ENCODE data around the gene PDE4D.

The PDE4D gene

DNA sequence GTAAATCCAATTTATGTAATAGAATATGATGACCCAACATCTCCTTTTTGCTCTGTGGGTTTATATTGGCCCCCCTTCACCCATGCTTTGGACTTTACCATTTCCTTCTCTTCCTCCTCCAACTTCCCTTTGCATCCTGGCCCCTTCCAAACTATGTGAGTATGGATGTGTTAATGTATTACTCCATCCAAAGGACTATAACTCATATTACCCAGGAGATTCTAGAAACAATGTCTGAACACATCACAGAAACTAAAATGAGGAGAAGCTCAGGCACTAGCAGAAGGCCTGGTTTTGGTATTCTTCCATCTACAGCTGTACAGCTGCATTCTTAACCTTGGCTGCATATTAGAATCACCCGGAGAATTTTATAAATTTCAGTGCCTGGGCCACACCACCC is 110.7 kb downstream of the PDE4D start:
- no peaks in the 10 kb centered on the region for H3K36me3 ChIP-seq (replicated peaks; ENCODE audit: insufficient read depth, low read length)
- no peaks in the 10 kb centered on the region for H3K27me3 ChIP-seq (replicated peaks; ENCODE audit: insufficient read depth, low read length)
- no peaks in the 10 kb centered on the region for H3K4me1 ChIP-seq (ENCODE audit: low read length)
- no peaks in the 10 kb centered on the region for H3K9me2 ChIP-seq (replicated peaks; ENCODE audit: insufficient read depth, low read length)
- TF ChIP-seq EZH2 (optimal IDR thresholded peaks at IDR 0.05; ENCODE audit: low read depth, low read length) (no peak), EZH2phosphoT487 (IDR thresholded peaks at IDR 0.05; ENCODE audit: low read length) (no peak)
- TF ChIP-seq, protein P1, sequence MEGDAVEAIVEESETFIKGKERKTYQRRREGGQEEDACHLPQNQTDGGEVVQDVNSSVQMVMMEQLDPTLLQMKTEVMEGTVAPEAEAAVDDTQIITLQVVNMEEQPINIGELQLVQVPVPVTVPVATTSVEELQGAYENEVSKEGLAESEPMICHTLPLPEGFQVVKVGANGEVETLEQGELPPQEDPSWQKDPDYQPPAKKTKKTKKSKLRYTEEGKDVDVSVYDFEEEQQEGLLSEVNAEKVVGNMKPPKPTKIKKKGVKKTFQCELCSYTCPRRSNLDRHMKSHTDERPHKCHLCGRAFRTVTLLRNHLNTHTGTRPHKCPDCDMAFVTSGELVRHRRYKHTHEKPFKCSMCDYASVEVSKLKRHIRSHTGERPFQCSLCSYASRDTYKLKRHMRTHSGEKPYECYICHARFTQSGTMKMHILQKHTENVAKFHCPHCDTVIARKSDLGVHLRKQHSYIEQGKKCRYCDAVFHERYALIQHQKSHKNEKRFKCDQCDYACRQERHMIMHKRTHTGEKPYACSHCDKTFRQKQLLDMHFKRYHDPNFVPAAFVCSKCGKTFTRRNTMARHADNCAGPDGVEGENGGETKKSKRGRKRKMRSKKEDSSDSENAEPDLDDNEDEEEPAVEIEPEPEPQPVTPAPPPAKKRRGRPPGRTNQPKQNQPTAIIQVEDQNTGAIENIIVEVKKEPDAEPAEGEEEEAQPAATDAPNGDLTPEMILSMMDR (IDR thresholded peaks at IDR 0.05; ENCODE audit: low read length) = no peak
- no peak overlapping the region for H3K4me3 ChIP-seq (ENCODE audit: low read length)
- no peaks in the 10 kb centered on the region for H4K20me1 ChIP-seq (ENCODE audit: insufficient read depth, low read length)
- no peak for DNase-seq
- H3K4me2 ChIP-seq (ENCODE audit: low read depth, low read length) = no peak overlapping the region
- no peaks in the 10 kb centered on the region for H3K9me3 ChIP-seq (replicated peaks; ENCODE audit: insufficient read depth, low read length)
- no peaks in the 10 kb centered on the region for H3K79me2 ChIP-seq (ENCODE audit: low read length)
- no peak overlapping the region for H3K9ac ChIP-seq (ENCODE audit: low read length)
- H3K27ac ChIP-seq (ENCODE audit: low read length) = no peak overlapping the region
- H2AFZ ChIP-seq (ENCODE audit: low read length) = no peak overlapping the region
- H3F3A ChIP-seq (ENCODE audit: insufficient read depth, low read length) = no peaks in the 10 kb centered on the region

DNA sequence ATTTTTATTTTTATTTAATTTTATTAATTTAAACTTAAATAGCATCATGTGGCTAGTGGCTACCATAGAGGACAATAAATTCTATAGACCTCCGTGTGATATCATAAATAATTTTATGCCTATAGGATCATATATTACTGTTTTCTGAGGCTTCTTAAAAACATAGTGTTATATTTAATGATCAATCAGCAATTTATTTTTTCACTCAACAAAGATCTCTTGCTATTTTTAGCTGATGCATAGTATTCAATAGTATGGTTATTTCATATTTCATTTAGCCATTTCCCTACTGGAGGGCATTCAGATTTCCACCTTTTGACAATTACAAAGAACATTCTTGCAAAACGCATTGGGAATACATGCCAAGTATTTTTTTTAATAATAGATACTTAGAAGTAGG is 114.1 kb downstream of the PDE4D start:
- H3K9me3 ChIP-seq (replicated peaks; ENCODE audit: insufficient read depth, low read length) = no peaks in the 10 kb centered on the region
- no peaks in the 10 kb centered on the region for H3K27me3 ChIP-seq (replicated peaks; ENCODE audit: insufficient read depth, low read length)
- H3K4me2 ChIP-seq (ENCODE audit: low read depth, low read length) = no peak overlapping the region
- H3K79me2 ChIP-seq (ENCODE audit: low read length) = no peaks in the 10 kb centered on the region
- DNase-seq = no peak
- TF ChIP-seq, protein P1 (IDR thresholded peaks at IDR 0.05; ENCODE audit: low read length) = no peak
- TF ChIP-seq EZH2phosphoT487 (IDR thresholded peaks at IDR 0.05; ENCODE audit: low read length) = no peak
- no peak for TF ChIP-seq EZH2 (optimal IDR thresholded peaks at IDR 0.05; ENCODE audit: low read depth, low read length)
- no peaks in the 10 kb centered on the region for H3K9me2 ChIP-seq (replicated peaks; ENCODE audit: insufficient read depth, low read length)
- no peak overlapping the region for H3K4me3 ChIP-seq (ENCODE audit: low read length)
- no peaks in the 10 kb centered on the region for H4K20me1 ChIP-seq (ENCODE audit: insufficient read depth, low read length)
- no peak overlapping the region for H3K27ac ChIP-seq (ENCODE audit: low read length)
- no peaks in the 10 kb centered on the region for H3F3A ChIP-seq (ENCODE audit: insufficient read depth, low read length)
- H3K9ac ChIP-seq (ENCODE audit: low read length) = no peak overlapping the region
- H2AFZ ChIP-seq (ENCODE audit: low read length) = no peak overlapping the region
- H3K36me3 ChIP-seq (replicated peaks; ENCODE audit: insufficient read depth, low read length) = no peaks in the 10 kb centered on the region
- H3K4me1 ChIP-seq (ENCODE audit: low read length) = no peaks in the 10 kb centered on the region

DNA sequence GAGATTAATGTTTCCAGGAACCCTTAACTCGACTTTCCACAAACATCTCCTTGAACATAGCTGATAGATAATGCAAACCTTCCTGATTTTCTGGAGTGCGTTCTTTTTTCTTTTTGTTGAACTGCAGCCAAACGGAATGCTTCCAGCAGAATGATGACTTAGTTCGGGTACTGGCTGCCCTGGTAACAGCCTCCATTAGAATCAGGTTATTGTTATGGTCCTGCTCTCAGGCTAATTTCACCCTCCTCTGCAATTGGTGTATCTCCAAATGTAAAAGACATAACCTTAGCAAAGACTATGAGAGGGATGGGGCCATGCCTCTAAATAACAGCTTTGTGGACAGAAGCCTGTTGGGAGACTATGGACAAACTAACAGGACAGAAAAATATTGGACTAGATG is 116.5 kb downstream of the PDE4D start:
- Histone ChIP-seq H3K36me3 (replicated peaks; ENCODE audit: insufficient read depth, low read length) (no peaks in the 10 kb centered on the region), H3K27ac (ENCODE audit: low read length) (no peak overlapping the region), H3K9ac (ENCODE audit: low read length) (no peak overlapping the region), H3K4me3 (ENCODE audit: low read length) (no peak overlapping the region), H3K27me3 (replicated peaks; ENCODE audit: insufficient read depth, low read length) (no peaks in the 10 kb centered on the region), H3F3A (ENCODE audit: insufficient read depth, low read length) (no peaks in the 10 kb centered on the region), H4K20me1 (ENCODE audit: insufficient read depth, low read length) (no peaks in the 10 kb centered on the region), H2AFZ (ENCODE audit: low read length) (no peak overlapping the region), H3K4me1 (ENCODE audit: low read length) (no peaks in the 10 kb centered on the region), H3K4me2 (ENCODE audit: low read depth, low read length) (no peak overlapping the region), H3K9me3 (replicated peaks; ENCODE audit: insufficient read depth, low read length) (no peaks in the 10 kb centered on the region), H3K9me2 (replicated peaks; ENCODE audit: insufficient read depth, low read length) (no peaks in the 10 kb centered on the region), H3K79me2 (ENCODE audit: low read length) (no peaks in the 10 kb centered on the region)
- no peak for DNase-seq
- TF ChIP-seq, protein P1 (IDR thresholded peaks at IDR 0.05; ENCODE audit: low read length) = no peak
- TF ChIP-seq EZH2 (optimal IDR thresholded peaks at IDR 0.05; ENCODE audit: low read depth, low read length) = no peak
- no peak for TF ChIP-seq EZH2phosphoT487 (IDR thresholded peaks at IDR 0.05; ENCODE audit: low read length)

All from MM.1S (cell line).